SH-SY5Y (cell line): ENCODE data around the gene KDM7A.

ENCODE experiments used
- GATA2 ChIP-seq: IDR thresholded peaks from 2 replicates; pipeline ENCODE4 v1.6.1; 2011; ENCODE audit warnings: mild to moderate bottlenecking, low read depth, low read length
- GATA3 ChIP-seq: IDR thresholded peaks from 2 replicates; pipeline ENCODE4 v1.6.1; 2011; ENCODE audit warnings: low read depth, mild to moderate bottlenecking, low read length, moderate library complexity

The KDM7A gene

DNA sequence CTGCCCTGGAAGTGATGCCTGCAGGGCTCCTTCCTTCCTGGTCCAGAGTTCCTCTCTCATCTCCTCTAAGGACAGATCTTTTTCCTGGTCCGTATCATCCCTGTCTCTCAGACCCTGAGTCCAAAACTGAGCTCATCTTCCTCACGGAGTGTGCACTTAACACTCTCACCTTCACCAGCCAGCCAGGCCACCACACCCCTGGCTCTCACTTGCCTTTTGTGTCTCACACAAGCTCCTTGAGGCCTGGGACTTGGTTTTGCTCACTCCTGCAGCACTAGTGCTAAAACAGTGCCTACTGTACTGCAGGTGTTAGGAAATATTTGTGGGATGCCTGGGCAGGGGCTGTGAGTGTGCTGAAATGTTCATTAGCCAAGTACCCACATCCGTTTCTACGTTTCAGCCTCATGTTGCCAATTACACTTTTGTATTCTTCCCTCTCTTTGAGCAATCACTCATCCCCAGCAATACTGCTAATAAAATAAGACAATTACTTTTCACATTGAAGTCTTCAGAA is 92.6 kb downstream of the KDM7A start:
- TF ChIP-seq GATA3: no peak
- TF ChIP-seq GATA2: no peak

DNA sequence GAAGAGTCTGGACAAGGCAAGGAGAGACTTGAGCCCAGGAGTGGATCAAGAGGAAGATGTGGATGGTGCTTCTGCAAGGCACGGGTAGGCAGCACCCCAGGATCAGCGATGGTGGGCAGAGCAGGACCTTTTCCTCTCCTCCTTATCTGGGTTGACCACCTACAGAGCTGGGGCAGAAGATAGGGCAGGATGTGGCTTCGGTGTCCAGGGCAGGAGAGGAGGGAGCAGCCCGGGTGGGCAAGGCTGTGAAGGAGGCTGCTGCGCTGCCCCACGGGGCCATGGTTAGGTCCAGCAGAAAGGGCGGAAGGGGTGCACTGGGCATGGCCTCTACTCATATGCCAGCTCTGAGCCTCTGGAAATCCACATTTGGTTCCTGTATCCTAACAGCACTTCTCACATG is 94.0 kb downstream of the KDM7A start:
- TF ChIP-seq GATA2 (no peak), GATA3 (no peak)

DNA sequence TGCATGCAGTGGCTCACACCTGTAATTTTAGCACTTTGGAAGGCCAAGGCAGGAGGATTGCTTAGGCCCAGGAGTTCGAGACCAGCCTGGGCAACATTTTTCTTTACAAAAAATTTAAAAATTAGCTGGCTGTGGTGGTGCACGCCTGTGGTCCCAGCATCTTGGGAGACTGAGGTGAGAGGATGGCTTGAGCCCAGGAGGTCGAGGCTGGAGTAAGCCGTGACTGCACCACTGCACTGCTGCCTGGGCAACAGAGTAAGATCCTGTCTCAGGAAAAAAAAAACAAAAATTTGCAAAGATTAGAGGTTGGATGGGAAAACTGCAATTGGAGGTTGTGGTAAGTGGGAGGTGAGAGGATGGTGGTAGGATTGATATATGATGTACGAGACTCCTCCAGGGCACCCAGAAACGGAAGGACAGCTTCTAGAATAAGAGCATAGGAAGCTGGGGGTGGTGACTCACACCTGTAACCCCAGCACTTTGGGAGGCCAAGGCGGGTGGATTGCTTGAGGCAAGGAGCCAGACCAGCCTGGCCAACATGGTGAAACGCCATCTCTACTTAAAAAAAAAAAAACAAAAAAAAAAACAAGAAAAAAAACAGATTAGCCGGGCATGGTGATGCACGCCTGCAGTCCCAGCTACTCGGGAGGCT is 94.9 kb downstream of the KDM7A start:
- no peak for TF ChIP-seq GATA3
- no peak for TF ChIP-seq GATA2

DNA sequence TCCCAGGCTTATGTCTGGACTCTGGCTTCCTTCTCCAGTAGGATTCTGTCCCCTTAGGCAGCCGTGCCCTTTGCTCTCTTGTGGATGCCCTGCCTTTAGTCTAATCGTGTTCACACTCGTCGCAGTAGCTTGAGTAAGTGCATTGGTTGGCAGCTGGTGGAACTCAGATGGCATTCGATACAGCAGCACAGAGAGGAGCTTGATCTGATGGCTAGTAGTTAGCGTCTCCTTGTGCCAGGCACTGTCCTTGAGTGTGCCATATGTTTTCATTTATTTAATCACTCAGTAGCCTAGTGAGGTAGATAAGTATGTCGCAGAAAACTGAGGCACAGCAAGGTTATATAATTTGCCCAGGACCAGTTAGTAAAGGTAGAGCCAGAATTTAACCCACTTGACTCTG is 95.9 kb downstream of the KDM7A start:
- TF ChIP-seq GATA3 (peak; percentile 73), GATA2 (peak; percentile 84)

DNA sequence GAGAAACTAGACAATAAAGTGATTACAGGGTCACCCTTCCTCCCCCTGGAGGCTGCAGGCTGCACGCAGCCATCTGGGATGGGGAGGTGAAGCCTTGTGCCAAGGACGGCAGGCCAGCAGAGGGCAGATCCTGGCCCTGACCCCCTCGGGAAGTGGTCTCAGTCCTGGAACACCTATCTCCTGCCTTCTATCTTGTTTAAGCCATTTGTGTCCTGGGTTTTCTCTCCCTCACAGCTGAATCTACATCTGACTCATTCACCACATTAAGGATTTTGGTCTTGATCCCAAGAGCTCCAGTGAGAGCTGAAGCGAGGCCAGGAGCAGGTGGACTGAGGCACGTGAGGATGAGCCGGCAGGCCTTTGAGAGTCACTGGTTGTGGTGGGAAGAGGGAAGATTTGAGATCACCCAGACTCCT is 97.7 kb downstream of the KDM7A start:
- no peak for TF ChIP-seq GATA2
- TF ChIP-seq GATA3: no peak

DNA sequence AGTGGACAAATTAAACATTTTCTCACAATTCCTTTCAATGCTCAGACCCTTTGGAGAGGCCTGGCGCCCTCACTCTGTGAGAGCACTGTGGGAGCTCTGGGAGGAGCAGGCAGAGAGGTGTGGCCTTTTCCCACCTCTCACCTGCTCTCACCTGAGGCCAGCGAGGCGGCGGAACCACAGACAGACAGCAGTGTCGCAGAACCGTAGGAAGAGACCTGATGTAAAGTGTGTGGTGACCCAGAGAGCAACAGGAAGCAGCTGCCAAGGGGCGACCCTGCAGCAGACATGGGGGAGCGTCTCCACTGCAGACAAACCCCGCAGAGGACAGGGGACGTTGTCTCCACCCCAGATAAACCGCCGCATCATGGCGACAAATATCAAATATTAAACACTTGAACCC is 98.4 kb downstream of the KDM7A start:
- no peak for TF ChIP-seq GATA2
- TF ChIP-seq GATA3: no peak

DNA sequence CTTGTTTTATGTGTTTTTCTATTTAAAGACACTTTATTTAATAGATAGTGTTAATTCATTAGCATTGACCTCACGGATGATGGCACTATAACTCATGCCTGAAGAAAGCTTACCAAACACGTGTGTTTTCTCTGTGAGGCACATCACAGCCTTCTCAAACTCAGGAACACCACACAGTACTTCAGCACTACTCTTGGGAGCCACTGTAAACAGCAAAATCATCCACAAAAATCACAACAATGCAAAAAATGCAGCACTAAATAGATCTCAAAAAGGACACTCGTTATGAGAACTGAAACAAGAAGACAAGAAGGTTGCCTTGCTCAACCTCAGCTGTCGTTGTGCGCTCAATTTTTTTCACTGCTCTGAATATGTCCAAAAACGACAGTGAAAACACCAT is 102.0 kb downstream of the KDM7A start:
- TF ChIP-seq GATA3 (no peak), GATA2 (no peak)

DNA sequence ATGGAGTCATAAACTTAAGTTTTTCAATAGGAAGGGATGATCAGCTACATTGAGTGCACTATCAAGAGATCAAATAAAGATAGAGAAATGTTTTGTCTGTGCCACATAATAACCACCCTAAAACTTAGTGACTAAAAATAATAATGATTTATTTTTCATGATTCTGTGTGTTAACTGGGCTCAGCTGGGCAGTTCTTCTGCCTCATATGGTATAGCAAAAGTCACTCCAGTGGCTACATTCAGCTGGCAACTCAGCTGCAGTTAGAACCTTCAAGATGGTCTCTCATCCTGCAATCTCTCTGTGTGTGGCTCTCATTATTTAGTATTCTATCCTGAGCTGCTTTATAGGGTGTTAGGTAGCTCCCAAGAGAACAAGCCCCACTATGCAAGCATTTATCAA is 106.2 kb downstream of the KDM7A start:
- TF ChIP-seq GATA3 (no peak), GATA2 (no peak)

DNA sequence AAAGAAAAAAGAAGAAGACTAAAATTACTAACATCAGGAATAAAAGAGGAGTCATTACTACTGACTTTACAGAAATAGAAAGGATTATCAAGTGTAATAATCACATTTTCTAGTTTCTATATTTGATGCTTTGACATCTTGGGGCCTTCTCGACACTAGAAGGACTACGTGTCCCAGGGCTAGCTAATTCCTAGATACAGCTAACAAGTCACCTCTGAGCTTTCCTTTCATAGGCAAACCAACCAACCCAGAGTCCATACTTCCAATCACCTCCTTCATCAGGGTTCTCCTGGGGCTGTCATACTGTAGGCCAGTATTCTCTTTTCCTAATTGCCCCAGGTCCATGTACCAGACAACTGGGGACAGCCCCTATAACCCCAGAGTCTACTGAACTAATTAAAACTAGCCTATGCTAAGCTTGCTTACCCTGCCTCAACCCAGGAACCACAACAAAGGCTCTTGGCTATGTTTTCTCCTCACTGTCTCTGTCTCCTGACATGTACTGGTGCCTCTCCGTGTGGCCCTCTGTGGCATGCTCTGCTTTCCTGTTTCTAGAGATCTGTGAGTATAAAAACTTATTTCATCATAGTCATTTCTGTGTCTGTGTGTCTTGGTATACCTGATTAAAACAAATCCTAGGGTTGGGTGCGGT is 107.4 kb downstream of the KDM7A start:
- TF ChIP-seq GATA2 (no peak), GATA3 (no peak)

DNA sequence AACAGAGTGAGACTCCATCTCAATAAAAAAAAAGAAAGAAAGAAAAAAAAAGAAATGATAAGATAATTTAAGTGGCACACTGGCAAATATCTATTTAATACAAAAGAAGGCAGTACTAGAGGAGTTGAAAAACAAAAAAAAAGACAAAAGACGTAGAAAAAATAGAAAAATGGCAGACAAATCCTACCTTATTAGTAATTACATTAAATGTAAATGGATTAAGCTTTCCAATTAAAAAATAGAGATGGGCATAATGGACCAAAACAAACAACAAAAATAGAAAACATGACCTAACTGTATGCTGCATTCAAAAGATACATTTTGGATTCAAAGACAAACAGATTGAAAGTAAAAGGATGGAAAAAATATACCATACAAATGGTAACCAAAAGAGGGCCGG is 108.8 kb downstream of the KDM7A start:
- TF ChIP-seq GATA3 (no peak), GATA2 (no peak)

DNA sequence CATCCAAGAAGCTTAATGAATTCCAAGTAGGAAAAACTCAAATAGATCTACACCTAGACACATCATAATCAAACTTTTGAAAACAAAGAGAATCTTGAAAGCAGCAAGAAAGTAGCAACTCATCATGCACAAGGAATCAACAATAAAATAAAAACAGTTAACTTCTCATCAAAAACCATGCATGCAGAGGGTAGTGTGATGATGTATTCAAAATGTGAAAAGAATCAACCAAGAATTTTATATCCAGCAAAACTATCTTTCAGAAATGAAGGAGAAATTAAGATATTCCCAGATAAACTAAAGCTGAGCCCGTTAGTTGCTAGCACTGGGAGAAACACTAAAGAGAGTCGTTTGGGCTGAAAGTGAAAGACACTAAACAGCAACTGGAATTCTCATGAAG is 109.7 kb downstream of the KDM7A start:
- TF ChIP-seq GATA2: no peak
- no peak for TF ChIP-seq GATA3

DNA sequence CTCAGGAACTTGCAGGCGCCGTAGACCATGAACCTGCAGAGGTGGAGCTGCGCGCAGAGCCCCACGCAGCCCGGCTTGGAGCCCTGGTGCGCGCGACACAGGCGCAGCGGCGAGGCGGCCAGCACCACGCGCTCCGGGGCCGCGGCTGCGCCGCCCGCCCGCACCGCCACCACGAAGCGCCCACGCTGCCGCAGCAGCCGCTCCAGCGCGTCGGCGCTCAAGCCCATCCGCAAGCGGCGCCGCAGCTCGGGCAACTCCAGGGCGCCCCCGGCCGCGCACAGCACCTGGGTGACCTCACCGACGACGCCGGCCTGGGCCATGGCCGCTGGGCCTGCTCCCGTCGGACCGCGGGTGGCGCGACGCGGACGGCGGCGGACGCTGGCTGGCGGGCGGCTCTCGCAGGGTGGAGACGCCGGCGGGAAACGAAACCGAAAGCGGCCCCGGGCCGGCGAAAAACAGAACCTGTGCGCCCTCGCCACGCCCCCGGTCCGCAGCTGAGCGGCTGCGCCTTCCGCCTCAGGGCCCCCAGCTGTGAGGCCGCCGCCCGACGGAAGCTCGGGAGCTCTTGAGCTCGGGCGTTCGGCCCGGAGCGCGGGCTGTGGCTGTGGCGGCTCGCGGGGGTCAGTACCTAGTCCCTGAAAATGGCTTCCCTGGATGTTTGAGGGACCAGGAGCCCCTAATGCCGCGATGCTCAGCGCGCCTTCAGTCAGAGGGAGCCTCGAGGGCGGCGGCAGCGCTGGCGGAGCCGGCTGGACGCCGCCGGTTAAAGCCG is 114.1 kb downstream of the KDM7A start, which contains the start of gene PARP12:
Gene PARP12, minus strand, starts transcription at position 424 of the 772 bp plus-strand sequence. Its CDS starts 104 bp downstream, at position 320.
- no peak for TF ChIP-seq GATA2
- TF ChIP-seq GATA3: no peak

DNA sequence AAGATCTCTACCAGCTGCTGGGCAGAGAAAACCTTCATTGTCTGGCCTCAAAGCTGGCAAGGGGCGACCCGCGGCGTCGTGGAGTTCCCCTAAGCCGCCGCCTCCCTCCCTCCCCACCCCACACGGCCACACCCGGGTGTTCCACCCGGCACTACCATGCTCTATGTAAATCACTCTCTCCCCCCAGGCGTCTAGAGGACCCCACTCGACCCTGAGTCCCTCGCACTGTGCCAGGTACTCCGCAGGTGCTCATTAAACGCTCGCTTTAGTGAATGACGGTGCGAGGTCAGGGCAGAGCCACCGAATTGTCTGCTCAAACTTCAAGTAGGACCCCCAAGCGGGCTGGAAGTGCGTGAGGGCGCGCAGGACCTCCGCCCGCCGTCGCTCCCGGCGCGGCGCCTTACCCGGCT is 114.7 kb downstream of the KDM7A start:
- TF ChIP-seq GATA2: no peak
- TF ChIP-seq GATA3: no peak

DNA sequence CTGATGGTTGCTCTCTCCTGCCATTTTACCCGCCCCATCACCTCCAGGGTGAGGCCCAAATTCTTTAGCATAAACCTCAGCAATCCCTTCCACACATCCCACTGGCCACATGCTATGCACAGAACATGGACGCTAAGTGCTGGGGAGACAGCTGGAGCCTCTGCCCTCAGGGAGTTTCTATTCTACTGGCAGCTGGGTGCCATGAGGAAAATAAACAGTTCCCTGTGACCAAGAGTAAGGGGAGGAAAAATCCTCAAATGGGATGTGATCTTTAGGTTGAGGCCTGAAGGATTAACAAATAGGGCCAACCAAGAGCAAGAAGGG is 115.2 kb downstream of the KDM7A start:
- TF ChIP-seq GATA3: no peak
